Activated CD4-positive, CD25-positive, alpha-beta regulatory T cell (primary cell): Measurements from ENCODE around the gene C6orf47.

Source experiments
- DNase-seq, 4 experiments: peaks; one replicate each; lab custom pipeline; 2025; lab: John Stamatoyannopoulos, UW

The C6orf47 gene

DNA sequence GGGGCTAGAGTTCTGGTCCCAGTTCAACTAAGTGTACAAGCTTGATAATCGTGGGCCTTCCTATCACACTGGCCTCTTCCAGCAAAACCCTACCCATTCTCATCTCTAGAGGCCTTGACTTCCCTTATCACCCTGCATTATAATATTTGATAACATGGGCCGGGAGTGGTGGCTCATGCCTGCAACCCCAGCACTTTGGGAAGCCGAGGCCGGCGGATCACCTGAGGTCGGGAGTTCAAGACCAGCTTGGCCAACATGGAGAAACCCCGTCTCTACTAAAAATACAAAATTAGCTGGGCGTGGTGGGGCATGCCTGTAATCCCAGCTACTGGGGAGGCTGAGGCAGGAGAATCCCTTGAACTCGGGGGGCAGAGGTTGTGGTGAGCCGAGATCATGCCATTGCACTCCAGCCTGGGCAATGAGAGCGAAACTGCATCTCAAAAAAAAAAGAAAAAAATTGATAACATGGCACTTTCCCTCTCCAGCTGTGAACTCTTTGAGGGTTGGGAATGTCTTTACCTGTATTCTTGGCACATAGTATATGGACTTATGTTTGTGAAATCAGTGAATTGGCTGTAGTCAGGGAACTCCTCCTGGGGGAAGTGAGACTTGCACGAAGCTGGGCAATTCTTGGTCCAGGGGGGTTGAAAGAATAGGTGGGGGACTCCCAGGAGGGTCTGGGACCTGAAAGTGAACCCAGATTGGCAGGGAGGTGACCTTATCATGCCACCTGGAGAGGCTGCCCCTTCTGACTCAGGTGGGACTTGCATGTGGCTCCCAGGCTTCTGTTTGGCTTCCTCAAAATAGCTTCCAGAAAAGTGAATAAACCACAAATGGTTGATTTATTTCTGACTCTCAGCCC, 915 bp upstream of the C6orf47 start:
- no peak for DNase-seq

DNA sequence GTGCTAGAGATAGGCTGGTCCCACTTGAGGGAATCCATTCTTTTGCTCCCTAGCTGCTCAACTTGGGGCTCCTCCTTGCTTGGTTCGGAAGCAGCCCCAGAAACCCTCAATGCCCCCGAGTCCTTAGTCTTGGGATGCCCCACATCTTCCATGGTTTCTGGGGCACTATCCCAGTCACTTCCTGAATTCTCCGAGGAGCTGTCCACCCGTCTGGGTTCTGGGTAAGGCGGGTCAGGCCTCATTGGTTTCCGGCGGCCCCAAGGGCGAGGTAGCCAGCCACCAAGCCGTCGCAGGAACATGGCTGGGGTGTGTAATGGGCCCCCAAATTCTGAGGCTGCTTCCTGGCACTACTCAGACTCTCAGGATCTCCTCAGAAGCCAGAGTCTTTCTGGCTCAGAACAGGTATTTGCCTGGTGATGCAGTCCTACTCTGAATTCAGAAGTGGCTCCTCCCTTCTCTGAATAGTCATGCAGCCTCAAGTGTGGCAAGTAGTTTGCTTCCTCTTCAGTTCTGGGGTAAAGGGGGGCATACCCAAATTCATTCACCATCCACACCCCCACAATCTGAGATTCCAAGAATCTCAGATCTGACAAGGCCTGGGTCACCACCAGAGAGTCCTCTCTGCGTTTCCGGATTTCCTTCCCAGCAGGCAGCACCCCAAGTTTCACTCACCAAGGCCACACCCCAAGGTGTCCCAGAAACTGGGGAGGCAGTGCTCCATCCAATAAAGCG, 763 bp downstream of the C6orf47 start:
- no peak for DNase-seq

DNA sequence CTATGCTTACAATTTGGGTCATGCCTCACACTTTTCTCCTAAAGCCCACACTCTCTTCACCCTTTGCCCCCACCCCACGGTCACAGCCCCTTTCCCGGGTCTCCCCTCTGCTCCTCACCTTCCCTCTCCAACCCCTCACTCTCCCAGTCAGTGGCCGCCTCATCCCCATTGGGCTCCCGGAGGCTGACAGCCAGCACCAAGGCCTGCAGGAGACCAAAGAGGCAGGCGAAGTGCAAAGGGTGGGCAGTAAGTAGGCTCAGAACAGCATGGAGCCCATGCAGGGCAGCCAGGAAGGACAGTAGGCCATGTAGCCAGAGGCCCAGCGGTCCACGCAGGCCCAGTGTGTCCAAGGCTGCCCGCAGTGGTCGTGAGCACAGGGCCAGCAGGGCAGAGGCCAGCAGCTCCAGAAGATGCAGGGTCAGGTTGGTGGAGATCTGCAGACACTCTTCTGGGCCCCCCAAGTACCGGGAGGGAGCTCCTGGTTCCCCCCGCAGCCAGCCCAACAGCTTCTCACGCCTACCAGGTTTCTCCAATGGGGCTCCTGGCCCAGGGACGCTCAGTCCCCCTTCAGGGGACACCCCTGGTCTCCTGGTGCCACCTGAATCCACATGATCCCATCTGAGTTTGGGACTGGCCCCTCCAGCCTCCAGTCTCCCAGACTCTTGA, 1.5 kb downstream of the C6orf47 start:
- DNase-seq: no peak

DNA sequence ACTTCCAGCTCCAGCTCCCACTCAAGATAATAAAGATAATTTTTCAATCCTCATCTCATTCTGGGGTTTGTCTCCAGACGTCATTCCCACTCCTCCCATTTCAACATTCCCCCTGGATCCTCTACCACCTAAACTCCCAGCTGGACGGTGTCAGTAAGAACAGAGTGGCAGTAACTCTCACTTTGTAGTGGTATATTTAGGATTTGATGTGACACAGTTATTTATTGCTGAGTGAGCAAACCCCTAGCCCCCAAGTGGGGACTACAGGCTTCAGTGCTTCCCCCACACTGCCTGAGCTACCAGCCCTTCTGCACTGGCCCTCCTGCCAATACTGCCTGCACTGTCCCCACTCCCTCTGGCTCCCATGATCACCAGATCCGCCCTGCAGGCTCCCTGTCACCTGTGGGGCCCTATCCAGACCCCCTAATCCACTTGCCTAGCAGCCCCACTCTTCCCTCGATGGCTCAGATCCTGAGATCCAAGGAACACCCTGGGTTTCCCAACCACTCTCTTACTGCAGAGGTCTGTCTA, 2.4 kb downstream of the C6orf47 start:
- no peak for DNase-seq

DNA sequence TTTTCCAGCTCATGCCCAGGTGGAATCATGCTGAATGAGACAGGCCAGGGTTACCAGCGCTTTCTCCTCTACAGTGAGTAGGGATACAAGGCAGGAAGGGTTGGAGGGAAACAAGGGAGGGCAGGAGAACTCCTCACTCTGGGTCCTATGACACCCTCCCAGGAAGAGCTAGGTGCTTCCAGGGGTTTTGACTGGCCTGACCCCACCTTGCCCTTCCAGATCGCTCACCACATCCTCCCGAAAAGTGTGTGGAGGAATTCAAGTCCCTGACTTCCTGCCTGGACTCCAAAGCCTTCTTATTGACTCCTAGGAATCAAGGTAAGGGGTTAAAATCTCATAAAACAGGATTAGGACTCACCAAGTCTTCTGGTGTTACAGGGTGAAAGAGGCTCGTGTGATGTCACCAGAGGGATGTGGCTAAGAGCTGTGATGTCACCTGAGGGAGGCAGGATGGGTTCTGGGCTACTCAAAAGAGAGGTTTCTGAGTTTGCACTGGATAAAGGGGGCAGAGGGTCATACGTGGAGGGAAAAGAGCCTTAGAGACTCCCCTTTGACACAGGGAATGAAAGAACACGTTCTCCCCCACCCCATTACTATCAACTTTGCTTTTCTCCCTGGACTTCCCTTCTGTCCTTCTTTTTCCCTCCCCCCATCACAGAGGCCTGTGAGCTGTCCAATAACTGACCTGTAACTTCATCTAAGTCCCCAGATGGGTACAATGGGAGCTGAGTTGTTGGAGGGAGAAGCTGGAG, 3.0 kb downstream of the C6orf47 start:
- DNase-seq: no peak

DNA sequence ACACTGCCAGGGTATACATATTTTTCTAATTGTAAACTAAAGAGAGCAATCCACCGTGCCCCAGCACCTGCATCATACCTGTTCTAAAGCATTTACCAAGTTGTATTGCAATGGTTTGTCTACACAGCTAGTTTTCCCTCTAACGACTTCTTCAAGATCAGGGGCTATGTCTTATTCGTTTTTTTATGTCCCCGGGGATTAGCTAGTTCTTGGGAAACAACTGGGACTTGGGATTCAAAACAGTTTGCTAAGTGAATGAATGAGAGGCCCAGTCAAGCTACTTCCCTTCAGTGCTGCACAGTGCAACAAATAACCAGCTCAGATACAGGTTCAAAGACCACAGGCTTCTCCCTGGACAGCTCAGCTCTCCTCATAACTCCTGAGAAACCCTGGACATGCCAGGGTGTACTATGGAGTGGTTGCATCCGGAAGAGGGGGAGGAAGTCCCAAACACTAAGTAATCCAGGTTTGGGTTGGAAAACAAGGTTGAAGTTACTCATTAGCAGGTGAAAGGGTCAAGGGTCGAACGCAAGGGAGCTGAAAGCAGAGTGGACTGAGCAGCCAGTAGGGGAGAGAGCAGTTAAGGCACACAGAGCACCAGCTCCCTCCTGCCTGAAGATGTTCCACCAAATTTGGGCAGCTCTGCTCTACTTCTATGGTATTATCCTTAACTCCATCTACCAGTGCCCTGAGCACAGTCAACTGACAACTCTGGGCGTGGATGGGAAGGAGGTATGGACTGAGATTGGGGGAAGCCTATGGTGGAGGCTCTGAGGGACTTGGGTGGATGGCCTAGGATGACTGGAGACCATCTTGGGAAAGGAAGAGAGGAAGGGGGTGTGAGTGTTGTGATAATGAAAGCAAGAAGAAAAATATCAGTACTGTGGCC, 5.0 kb downstream of the C6orf47 start, which contains the start of gene APOM:
Gene APOM, plus strand, starts transcription at position 546 of the 889 bp plus-strand sequence. Its CDS starts 73 bp downstream, at position 619.
- no peak for DNase-seq

DNA sequence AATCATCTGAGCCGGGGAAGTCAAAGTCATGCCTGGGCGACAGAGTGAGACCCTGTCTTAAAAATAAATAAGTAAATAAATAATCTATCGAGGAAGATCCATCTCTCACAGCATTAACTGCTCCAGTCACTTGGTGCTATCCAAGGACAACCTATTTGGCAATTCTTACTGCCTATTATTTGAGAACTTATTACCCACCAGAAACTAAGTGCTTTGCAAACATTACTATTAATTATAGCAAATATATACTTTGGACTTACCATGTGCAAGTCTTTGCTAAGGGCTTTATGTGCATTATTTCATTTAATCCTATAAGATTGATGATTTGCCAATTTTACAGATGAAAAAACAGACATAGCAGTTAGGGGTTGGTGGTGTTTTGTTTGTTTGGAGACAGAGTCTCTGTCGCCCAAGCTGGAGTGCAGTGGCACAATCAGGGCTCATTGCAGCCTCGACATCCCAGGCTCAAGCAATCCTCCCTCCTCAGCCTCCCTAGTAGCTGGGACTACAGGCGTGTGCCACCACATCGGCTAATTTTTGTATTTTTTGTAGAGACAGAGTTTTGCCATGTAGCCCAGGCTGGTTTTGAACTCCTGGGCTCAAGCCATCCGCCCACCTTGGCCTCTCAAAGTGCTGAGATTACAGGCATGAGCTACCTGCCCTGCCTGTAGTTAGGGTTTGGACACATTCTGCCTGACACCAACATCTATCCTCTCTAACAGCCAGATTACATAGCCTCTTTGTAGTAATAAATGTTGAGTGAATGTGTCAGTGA, 5.8 kb downstream of the C6orf47 start:
- no peak for DNase-seq

DNA sequence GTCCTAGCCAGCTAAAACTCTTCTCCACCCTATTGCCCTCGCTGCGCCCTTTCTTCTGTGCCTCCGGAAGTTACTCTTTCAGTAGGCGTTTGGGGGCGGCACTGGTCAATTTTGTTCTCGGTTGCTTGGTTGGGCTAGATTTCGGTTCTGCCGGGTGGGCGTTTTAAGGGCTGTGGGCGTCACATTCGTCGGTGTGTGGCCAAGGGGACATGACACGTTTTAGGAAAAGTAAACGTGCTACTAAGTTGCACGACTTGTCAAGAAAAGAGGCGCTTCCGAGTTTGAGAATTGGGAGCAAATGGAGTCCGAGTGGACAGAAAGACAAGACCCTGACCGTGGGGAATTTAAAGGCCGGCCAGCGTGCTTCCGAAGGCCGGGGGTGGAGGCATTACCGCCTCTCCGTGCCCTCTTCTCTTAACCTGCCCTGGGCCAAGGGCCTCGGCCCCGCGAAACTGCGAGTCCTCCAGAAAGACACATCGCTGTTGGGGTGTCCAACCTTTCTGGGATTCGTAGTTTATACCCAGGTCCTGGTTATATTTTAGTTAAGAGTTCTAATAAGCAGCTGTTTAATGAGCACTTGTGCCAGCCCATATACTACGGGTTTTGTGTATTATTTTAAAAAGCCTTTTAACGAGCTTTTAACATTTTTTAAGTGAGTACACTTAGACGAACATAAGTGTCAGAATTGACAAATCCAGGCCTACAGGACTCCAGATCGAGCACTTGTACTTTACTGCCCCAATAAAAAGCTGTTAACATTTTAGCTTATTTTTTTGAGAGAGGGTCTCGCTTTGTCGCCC, 7.5 kb downstream of the C6orf47 start:
- peak in 3 of 4 experiments; percentile 81 to 85 (median 84) for DNase-seq

DNA sequence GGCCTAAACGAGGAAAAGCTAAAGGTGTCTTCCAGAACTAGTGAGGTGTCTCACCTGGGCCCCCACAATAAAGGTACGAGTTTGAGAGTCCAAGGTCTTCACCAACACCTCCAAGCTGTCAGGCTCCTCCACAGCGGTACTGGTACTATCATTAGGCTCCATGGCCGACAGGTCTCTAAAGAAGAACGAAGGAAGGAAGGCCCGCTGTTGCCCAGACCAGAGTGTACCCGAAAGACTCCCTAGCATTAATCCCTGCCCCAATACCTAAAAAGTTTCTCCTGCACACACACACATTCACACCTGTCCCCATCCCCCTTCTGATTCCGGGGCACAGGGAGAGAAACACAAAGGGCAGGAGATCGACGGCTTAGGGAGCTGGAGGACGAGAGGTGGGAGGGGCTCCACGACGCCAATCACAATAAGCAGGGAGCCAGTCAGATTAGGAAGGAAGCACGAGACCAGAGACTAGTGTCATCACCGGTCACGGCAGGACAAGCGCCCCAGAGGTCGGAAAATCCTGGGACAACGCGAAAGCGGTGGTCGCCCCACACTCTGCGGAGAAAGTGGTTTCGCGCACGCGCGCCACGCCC, 8.9 kb downstream of the C6orf47 start:
- no peak for DNase-seq

DNA sequence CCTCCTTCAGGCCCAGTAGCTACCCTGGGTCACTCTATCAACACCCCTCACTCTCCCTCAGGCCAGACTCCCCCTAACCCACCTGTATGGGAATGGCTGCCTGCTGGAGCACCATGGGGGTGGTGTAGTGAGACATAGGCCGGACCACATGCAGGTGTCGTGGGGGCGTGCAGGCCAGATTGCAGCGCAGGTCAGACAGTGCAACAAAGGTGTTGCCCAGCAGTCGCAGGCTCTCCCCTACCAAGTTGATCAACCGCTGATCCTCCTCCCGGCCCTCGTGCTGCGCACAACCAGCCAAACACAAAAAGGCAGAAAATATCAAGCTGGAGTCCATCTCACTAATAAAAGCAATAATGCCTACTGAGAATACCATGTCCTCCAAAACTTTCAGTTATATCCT, 15.3 kb downstream of the C6orf47 start:
- DNase-seq: no peak

DNA sequence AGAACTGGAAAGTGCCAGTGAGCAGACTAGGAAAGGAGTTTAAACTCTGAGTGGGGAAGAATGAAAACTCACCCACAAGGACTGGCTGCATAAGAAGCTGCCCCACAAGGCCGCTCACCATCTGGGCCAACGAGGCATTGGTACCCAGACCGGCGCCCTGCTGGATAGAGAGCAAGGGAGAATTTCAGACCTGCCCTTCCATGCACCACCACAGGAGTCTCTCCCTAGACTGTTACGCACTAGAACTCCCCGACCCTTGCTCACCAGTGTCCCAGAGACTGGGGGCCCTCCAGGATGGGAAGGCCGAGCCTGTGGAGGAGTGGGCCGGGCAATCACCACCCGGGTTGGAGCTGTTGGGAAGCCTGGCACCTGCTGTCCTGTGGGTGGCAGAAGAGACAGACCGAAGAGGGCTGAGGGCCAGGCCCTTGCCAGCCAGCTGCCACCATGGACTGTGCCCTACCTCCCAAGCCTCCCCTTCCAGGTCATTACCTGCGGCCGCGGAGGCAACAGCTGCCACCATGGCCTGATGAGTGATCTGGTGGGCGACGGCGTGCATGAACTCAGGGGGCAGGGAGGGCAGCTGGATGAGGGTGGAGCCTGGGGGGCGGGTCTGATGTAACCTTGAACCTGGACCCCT, 16.6 kb downstream of the C6orf47 start:
- no peak for DNase-seq

DNA sequence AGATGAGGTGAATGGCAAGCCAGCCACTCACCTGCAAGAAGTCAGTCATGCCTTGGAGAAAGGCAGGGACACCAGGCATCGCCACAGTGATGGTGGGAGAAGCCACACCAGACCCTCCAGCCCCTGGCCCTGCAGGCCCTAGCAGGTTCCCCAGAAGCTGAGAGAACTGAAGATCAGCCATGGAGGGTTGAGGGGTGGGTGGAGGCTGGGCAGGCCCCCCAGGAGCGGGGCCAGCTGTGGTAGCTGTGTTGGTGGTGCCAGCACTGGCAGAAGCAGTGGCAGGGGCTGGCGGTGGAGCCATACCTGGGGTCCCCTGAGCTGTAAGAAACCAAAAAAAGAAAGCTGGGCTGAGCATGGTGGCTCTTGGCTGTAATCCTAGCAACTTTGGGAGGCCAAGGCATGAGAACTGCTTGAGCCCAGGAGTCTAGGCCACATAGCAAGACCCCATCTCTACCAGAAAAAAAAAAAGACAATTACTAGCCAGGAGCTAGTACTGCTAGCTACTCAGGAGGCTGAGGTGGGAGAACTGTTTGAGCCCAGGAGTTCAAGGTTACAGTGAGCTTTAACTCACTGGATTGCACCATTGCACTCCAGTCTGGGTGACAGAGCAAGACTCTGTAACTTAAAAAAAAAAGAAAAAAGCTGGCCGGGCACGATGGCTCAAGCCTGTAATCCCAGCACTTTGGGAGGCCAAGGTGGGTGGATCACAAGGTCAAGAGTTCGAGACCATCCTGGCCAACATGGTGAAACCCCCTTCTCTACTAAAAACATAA, 17.6 kb downstream of the C6orf47 start:
- DNase-seq: no peak

DNA sequence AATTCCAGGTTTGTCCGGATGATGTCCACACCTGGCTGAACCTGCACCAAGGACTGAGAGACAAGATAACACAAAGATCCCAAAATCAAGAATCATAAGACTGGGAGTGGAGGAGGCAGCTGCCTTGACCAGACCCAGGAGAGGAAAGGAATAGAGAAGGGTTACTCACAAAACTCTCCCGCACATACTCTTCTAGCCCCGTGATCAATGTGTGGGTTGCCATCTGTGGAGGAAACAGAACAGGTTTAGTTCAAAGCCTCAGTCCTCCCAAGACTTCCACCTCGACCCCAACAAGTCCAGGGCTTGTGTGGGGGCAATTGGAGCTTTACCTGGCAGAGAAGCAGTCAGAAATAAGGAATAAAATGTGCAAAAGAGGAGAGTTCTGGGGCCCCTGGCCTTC, 19.2 kb downstream of the C6orf47 start:
- DNase-seq: no peak

DNA sequence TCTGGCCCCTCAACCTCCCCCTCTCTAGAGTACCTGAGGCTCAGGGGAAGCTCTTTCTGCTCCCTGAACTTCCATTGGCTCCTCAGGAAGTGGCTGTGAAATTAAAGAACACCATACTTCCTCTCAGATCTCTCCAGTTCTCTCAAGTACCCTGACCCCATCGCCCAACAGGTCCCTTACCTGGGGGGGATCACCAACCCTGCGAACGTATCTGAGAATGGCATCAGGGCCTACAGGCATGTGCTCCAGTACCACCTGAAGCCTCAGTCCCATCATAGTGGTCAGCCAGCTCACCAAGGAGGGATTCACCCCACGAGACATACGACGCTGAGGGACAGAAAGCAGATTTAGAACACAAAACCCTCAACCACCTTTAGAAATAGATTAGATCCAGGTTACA, 20.0 kb downstream of the C6orf47 start:
- DNase-seq: no peak

DNA sequence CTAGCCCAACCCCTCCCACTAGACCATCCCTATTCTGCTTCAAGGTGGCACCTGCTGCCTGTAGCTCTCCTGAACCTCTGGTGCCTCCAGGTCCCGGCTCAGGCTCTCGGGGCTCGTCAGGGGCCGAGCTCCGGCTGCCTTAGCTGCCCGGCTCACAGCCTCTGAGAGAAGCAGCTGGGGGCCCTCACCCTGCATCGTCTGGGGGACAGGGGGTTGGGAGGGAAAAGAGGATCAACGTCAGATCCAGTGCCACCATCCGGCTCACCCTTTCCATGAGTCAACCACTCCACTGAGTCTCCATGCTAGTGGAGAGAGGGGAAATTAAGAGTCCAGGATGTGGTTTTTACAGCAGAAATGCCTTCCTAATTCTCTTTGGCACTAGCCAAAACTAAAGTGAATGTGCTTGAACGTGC, 21.1 kb downstream of the C6orf47 start:
- DNase-seq: no peak

DNA sequence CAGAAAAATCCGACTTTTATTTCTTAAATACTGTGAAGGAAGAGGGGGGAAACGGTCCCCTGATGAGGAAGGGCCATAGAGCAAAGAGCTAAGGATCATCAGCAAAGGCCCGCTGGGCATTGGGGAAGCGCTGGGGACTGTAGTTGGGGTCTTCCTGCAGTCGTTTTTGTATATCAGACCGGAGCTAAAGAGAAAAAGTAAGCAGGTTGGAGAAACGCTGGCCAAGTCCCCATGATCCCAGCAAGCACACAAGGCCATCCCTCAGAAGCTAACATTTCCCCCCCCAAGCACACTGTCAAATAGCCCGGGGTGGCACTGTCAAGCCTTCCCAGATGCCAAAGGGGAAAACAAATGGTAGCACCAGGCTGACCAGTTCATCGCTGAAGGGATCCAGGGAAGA, 21.5 kb downstream of the C6orf47 start:
- DNase-seq: no peak
